Glutamatergic neuron (in vitro differentiated cells): ENCODE data around the gene TRMT1. TPM values are rescaled to one million over a fixed set of nuclear protein-coding genes. Genes with fewer than 3 reads are reported as not detected.

ENCODE experiments used
- DNase-seq: peaks from one replicate; pipeline ENCODE4 v3.0.0; 2022
- H3K27ac Mint-ChIP-seq: one replicate; pipeline ENCODE4 v1.8.0; 2020; ENCODE audit warnings: mild to moderate bottlenecking, mixed read lengths, inconsistent platforms; ENCODE audit not compliant: unreplicated experiment
- H3K27me3 Mint-ChIP-seq: one replicate; pipeline ENCODE4 v1.8.0; 2020; ENCODE audit warnings: mild to moderate bottlenecking, moderate library complexity, mixed read lengths, inconsistent platforms; ENCODE audit not compliant: unreplicated experiment
- H3K36me3 Mint-ChIP-seq: one replicate; pipeline ENCODE4 v1.8.0; 2020; ENCODE audit warnings: mild to moderate bottlenecking, mixed read lengths, inconsistent platforms; ENCODE audit not compliant: unreplicated experiment
- H3K4me1 Mint-ChIP-seq: one replicate; pipeline ENCODE4 v1.8.0; 2020; ENCODE audit warnings: mild to moderate bottlenecking, low read depth, mixed read lengths, inconsistent platforms; ENCODE audit not compliant: unreplicated experiment
- H3K4me3 Mint-ChIP-seq: one replicate; pipeline ENCODE4 v1.8.0; 2020; ENCODE audit warnings: mild to moderate bottlenecking, mixed read lengths, inconsistent platforms; ENCODE audit not compliant: unreplicated experiment
- H3K9me3 Mint-ChIP-seq: one replicate; pipeline ENCODE4 v1.8.0; 2020; ENCODE audit warnings: mild to moderate bottlenecking, moderate library complexity, mixed read lengths, inconsistent platforms; ENCODE audit not compliant: unreplicated experiment
- CTCF ChIP-seq: fragments of 200-600 bp; sonication (generic); IDR thresholded peaks from one replicate; pipeline ENCODE4 v1.5.0; 2021; ENCODE audit not compliant: partially characterized antibody, unreplicated experiment
- total RNA-seq: library from RNA; stranded (reverse); fragmentation: NEBNext Ultra II Directional; extraction: Animal tissue kit (Norgen Biotek cat#: 25700); gene quantifications from one replicate; pipeline ENCODE4 v1.2.1, GENCODE V29; 2021; ENCODE audit not compliant: unreplicated experiment

The TRMT1 gene
- total RNA-seq, 1 donor from 2014 or later = 29.2 TPM

GRCh38 chr19:13056052-13056660 lies 60.4 kb downstream of the TRMT1 start:
- TF ChIP-seq CTCF = no peak
- Mint-ChIP-seq H3K4me3 (peak overlapping the region; percentile 42), H3K27me3 (peaks cover 6% of the 10 kb centered on the region), H3K36me3 (no peaks in the 10 kb centered on the region), H3K4me1 (peaks cover 25% of the 10 kb centered on the region), H3K27ac (no peak overlapping the region), H3K9me3 (peaks cover 8% of the 10 kb centered on the region)
- no peak for DNase-seq

DNA sequence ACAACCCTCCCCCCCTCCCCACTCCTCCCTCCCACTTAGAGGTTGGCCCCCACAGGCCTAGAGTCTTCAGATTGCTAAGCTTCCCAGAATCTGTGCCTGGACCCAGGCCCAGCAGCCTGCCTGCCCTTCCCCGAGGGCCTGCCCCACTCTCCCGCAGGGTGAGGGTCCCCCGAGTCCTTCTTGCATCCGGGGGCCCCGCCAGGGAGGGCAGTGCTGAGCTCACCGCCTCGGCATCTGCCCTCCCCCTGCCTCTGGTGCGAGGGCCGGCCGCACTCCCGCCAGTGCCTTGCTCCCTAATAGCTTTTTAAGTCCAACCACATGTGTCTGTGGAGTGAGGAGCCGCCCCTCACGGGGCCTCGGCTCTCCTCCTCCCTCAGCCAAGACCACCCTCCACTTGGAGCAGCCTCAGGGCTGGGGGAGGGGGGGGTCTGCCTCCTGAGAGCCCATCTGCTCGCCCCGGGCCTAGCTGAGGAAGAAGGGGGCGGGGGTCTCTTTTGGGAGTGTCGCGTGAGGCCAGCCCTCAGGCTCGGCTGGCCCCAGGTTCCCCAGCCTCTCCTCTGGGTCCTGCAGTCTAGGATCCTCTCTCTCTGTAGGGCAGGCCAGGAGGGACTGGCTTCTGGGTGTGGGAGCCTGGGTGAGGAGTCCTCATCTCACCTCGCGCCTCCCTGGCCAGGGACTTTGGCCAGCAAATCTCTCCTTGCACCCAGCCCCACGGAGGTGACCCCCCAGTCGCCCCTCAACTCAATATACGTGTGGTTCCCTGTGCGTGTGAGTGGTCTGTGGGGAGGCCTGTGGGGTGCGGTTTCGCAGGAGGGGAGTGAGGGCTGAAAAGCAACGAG lies 61.1 kb downstream of the TRMT1 start:
- H3K27me3 Mint-ChIP-seq = peaks cover 11% of the 10 kb centered on the region

More for the DNA sequence above, 61.1 kb downstream of the TRMT1 start:
- peak; percentile 73 for DNase-seq
- Mint-ChIP-seq H3K27ac (peak overlapping the region; percentile 48), H3K9me3 (peaks cover 11% of the 10 kb centered on the region), H3K4me1 (peaks cover 29% of the 10 kb centered on the region), H3K4me3 (peak overlapping the region; percentile 42), H3K36me3 (no peaks in the 10 kb centered on the region)
- TF ChIP-seq CTCF = no peak

Other genes starting within 250 kb of the TRMT1 start
- 7.9 TPM for gene DNASE2, start 235.3 kb downstream of the TRMT1 start, total RNA-seq
- not detected for gene KLF1, start 229.5 kb downstream of the TRMT1 start, total RNA-seq
- 34.2 TPM for gene GCDH, start 225.6 kb downstream of the TRMT1 start, total RNA-seq
- 0.59 TPM for gene SYCE2, start 197.4 kb downstream of the TRMT1 start, total RNA-seq
- gene FARSA, start 183.0 kb downstream of the TRMT1 start, total RNA-seq = 71.6 TPM
- gene CALR, start 178.1 kb downstream of the TRMT1 start, total RNA-seq = 543 TPM
- 62.1 TPM for gene RAD23A, start 170.9 kb downstream of the TRMT1 start, total RNA-seq
- gene GADD45GIP1, start 159.5 kb downstream of the TRMT1 start, total RNA-seq = 28.8 TPM
- gene DAND5, start 147.2 kb downstream of the TRMT1 start, total RNA-seq = 0.44 TPM
- 2.4 TPM for gene NFIX, start 121.3 kb downstream of the TRMT1 start, total RNA-seq
- gene LYL1, start 13.9 kb downstream of the TRMT1 start, total RNA-seq = 1.3 TPM
- gene NACC1, start 1.5 kb upstream of the TRMT1 start, total RNA-seq = 68.6 TPM
- gene STX10, start 33.6 kb upstream of the TRMT1 start, total RNA-seq = 17.2 TPM
- gene IER2, start 33.7 kb upstream of the TRMT1 start, total RNA-seq = 109 TPM